8988T (cell line): Measurements from ENCODE around the gene FLACC1.
"Not testable (repeated sequence)": the region's sequence is repeated elsewhere in the genome, so short reads cannot be mapped to it uniquely, and the experiment has no call there.

ENCODE experiments used
- DNase-seq: peaks from one replicate; pipeline ENCODE4 v3.0.0; 2011

FLACC1 gene, protein sequence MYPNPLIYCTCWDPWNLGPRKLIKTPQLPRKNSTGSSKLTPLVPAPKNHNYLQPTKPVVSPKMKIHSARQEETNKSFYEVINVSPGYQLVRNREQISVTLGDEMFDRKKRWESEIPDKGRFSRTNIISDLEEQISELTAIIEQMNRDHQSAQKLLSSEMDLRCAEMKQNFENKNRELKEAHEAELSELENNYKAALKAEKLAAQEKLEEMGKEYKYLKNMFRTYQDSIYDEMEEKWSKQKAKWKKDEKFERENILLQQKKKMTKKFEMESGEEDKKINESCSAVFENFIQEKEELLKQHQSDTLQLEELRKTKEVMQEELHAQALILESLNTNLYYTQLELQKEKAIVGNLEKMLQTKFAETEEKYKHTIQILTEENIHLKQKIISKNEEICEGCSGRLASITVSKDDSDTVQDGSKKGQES

DNA sequence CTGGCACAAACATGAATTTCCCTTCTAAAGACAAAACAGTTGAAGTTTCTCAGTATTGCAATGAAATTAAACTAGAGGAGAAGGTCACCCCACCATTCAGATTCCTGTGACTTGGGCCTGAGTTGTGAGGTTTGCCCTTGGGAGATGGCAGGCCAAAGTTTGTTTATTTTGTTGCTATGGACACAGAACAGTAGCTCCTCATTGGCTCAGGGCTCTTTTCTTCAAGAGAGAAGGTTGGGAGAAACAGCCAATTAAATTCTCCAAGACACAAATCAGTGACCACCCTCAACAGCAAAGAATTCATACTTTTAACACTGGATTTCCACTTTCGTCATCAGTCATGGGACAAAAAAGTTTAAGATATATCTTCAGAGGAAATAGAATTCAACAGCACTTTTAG lies at the start of gene FLACC1:
Gene FLACC1, minus strand, starts transcription at position 125 of the 400 bp plus-strand sequence. CDS start 5,941 bp downstream, outside the sequence.
- no peak for DNase-seq

DNA sequence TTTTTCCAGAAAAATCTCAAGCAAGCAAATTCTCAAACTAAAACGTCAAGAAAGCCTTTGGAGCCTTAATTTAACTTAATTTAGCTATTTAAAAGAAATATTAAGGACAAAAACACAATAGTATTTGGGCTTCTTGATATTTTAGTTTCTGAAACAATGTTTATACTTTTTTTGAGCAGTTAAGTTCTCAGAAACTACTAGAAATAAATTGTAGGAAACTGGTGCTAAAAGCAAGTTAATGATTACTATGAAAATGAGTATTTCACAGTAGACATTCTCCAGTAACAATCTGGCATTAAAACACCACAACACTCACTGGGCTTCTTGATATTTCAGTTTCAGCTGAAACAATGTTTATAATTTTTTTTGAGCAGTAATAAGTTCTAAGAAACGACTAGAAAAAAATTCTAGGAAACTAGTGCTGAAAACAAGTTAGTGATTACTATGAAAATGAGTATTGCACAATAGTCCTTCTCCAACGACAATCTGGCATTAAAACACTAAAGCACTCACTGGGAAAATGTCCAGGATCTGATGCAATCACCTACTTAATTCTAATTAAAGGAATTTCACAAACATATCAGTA lies 49.0 kb upstream of the FLACC1 start:
- no peak for DNase-seq

DNA sequence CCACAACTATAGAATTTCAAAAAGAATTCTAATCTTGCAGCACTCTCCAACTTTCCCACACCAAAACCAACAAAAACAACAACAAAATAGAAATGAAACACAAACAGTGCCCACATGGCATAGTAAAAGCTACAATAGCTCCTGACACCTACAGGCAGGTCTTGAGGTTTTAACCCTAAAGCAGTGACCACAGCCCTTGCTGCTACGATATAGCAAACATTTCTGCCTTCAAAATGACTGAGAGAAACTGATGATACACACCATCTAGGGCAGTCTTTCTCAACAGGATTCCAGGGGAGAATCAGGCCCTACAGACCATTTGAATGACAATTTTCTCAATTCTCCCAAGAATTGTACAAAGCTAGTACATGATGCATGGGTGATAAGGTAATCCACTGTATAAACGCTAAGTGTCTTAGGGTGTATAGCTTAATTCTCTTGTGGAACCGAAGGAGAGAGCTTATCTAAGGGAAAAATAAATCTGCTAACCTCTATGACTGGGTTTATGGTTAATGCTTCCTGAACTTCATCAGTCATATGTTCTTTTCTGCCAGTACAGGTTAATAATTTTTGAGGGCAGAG lies 47.6 kb upstream of the FLACC1 start:
- DNase-seq: no peak

DNA sequence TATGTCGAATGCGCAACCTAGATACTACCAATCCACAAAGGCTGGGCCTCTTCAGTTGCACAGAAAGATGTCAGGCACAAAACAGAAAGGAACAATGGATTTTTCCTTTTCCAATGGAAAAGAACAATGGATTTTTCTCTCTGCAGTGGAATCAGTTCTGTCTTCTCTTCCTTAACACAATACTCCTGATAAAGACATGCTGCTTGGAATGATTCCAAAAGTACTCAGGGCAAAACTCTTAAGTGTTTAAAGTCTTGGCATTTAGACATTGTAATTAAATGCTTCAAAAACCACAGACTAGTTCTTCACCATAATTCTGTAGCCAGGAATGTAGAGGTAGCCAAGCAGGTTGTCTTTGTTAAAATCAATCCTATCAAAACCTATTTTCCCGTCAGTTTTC lies 46.7 kb upstream of the FLACC1 start:
- no peak for DNase-seq

DNA sequence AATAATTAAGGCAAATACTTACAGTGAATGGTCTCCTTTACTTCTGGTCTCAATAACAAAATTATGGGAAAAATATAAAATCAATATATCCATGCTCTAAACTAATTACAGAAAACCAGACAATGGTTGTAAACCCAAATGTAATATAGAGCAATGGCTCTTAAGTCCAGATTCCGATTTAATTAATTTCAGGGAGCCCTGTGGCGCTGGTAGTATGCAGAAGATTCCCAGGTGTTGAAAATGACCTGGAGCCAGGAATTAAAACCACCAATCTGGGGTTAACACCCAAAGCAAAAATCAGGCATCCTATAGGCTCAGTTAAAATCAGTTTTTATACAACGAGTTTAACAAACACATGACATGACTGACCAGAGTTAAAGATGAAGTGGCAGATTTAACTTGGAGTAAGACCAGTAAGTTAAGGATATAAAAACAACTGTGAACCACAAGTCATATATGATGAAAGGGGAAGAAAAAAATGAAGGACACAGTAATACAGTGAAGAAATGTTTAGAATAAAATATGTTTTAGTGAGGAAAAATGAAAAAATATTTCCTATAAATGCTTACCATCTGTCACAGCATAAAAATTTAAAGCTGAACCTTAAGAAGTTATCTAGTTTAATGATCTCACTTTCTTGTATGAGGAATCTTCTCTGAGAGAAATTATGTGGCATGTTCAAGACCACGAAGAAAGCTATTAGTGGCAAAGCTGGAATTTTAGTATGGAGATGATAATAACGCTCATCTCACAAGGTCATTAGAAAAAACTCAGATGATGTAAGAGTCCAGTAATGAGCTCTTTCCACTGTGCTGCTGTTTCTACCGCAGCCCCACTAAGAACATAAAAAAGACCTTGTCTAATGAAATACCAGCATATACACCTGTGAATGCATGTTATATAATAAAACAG lies 45.8 kb upstream of the FLACC1 start:
- no peak for DNase-seq

DNA sequence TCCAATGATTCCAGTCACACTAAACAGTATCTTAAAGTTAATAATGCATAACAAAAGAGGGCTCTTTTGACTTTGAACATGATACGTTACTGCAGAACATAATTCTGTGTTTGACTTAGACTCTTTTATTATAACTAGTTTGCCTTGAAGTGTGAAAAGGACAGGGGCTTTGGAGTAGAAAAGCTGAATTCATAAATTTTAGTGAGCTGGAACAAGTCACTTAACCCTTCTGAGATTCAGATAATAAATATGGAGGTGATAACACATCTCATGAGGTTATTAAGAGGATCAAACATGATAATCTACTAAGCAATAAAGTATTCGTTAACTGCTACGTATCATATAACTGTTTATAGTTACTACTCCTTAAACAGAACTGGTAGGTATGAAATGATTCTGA lies 44.7 kb upstream of the FLACC1 start:
- DNase-seq: no peak

DNA sequence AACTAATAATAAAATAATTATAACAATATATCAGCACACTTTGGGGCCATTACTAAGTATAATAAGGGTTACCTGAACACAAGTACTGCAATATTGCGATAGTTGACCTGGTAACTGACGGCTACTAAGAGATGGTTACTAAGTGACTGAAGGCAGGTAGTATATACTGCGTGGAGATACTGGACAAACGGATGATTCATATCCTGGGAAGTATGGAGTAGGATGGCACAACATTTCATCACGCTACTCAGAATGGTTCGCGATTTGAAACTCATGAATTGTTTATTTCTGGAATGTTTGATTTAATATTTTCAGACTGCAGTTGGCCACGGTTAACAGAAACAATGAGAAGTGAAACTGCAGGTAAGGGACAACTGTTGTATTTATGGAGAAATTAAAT lies 39.5 kb upstream of the FLACC1 start:
- no peak for DNase-seq

DNA sequence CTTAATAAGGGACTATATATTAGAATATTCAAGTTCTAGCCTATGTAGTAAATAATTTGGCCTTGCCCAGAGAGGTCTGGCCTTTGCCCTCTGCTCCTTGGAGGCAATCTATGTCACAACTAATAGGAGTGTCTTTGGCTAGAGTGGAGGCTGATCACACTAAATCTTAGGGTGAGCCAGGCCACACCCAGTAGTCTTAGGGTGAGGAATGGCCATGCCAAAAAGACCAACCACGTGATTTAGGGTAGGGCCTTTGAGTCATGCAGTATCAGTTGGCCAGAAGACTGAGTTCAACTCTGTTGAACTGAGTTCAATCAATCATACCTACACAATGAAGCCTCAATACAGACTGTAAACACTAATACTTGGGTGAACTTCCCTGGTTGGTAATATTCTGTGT lies 26.0 kb upstream of the FLACC1 start:
- DNase-seq: no peak

DNA sequence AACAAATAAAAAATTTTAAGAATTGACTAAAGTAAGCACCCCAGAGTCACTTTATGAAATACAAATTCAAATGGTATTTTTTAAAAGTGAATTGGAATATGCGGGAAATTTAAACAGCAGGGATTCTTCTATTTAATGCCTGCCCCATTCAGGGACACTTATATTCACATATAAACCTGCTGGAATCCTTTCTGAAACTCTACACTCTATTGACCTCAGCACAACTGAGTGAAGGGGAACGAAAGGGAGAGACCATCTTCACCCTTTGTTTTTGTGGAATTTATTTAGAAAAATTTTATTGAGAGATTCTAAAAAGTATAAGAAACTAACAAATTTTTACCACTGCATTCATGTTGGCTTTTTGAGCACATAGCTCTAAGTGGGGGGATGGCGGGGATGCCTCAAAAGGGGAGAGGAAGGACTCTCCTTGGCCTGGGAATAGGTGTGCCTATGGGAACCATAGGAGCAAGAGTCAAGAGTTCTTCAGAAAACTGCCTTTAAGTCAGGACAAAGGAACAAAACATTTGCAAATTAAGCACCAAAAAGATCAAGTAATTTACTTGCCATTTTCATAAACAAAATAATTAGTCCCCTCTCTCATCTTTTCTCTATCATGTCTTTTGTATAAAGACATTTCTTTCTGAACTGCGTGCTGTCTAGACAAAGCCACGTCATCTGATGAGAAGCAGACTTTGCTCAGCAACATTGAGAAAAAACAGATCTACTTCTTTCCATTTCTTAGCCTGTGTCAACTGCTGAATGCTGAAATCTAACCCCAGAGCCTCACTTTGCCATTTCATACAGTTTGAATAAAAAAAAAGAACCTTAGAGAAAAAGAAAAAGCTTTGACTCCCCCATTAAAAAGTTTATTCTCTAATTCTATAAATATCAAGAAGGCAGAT lies 21.6 kb upstream of the FLACC1 start:
- DNase-seq: no peak

DNA sequence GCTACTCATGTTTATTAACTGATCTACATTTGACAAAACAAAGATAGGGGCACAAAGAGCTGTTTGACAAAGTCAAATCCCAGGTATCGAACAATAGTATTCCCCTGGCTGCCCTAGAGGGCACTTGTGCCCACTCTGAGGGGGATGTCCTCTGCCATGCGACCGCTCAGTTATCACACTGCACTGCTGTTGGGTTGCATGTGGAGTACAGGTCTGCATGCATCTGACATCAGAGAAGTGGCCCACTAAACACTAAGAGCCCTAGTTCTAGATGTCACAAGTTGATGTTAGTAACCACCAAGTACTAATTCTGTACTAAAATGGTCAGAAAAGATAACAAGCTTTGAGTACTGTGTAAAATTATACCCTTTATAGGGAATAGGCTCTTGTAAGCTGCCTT lies 20.1 kb upstream of the FLACC1 start:
- DNase-seq: no peak

DNA sequence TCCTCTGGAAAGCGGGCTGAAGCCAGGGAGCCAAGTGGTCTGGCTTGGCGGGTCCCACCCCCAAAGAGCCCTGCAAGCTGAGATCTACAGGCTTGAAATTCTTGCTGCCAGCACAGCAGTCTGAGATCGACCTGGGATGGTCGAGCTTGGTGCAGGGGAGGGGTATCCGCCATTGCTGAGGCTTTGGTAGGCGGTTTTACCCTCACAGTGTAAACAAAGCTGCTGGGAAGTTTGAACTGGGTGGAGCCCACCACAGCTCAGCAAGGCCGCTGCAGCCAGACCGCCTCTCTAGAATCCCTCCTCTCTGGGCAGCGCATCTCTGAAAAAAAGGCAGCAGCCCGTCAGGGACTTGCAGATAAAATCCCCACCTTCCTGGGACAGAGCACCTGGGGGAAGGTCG lies 12.6 kb upstream of the FLACC1 start:
- DNase-seq: no peak

DNA sequence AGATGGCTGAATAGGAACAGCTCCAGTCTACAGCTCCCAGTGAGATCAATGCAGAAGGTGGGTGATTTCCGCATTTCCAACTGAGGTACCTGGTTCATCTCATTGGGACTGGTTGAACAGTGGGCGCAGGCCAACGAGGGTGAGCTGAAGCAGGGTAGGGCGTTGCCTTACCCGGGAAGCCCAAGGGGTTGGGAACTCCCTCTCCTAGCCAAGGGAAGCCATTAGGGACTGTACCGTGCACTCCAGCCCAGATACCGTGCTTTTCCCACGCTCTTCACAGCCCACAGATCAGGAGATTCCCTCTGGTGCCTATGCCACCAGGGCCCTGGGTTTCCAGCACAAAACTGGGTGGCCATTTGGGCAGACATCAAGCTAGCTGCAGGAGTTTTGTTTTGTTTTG lies 12.2 kb upstream of the FLACC1 start:
- not testable (repeated sequence) for DNase-seq

DNA sequence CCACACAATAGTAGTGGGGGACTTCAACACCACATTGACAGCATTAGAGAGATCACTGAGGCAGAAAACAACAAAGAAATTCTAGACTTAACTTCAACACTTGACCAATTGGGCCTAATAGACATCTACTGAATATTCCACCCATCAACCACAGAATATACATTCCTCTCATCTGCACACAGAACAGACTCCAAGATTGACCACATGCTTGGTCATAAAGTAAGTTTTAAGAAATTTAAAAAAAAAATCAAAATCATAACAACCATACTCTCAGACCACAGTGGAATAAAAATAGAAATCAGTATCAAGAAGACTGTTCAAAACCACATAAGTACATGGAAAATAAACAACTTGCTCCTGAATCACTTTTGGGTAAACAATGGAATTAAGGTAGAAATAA lies 9.0 kb upstream of the FLACC1 start:
- DNase-seq: no peak

DNA sequence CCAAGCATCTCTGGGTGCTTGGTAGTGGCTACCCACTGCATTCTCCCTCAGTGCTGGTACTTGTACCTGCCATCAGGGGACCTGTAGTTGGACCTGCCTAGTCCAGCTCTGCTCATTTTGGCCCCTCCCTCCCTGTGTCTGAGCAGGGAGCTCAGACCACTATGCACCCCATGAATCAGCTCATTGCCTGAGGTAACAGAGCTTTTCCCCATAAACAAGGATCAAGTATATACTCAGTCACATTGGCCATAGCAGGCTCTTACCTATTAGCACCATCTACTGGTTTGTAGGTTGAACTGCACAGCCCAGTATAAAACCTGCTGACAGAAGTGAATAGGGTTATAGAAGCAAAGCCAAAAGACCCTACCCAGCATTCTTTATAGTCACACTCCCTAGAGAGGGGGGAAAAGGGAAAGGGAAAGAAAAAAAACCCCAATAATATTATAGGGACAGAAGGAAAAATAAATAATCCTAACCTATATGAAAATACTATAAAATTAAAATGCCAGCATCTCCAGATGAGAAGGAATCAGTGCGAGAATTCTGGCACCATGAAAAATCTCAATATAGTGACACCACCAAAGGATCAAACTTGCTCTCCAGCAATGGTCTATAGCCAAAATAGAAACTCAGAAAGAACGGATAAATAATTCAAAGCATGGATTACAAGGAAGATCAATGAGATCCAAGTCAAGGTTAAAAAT lies 6.9 kb upstream of the FLACC1 start:
- no peak for DNase-seq

DNA sequence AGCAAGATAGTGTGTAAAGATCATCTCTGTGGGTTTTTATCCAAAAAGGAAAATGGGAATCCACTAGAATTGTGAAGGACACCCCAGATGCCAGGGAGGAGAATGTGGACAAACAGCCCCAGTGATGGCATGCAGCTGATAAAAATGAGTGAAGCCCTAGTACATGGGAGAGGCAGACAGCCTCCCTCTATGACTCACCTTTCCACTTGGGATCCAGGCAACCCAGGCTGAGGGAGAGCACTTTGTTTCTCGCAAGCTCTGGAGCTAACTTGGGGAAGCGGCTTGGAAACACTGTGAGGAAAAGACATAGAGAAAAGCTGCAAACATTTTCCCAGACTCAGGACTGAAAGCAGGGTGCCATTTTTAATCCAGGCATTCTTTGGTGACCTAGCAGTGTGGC lies 5.3 kb upstream of the FLACC1 start:
- no peak for DNase-seq

DNA sequence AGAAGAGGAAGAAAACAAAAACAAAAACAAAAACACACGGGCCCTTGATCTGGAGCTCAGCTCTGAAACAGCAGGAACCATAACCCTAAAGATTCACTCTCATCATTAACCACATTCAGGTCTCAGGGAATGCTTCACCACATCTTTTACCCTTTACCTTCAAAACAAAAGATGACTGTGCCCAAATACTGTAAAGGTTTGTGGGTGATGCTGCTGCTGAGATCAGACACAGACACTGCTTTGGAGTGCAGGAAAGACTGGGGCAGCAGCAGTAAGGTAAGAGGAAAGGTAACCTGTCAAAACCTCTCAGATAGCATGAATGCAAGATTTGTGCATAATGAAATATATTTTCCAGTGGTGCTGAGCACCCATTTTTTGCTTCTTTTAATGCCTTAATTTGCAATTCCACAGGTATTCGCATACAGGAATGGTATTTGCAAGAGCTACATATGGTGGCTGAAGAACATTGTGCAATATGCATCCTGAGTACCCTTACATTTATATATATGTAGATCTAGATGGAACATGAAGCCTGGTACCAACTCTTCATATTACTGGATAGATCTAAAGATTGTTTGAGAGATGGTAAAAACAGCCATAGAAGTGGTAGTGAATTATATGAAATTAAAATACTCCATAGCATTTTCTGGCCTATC lies 4.1 kb upstream of the FLACC1 start:
- no peak for DNase-seq

DNA sequence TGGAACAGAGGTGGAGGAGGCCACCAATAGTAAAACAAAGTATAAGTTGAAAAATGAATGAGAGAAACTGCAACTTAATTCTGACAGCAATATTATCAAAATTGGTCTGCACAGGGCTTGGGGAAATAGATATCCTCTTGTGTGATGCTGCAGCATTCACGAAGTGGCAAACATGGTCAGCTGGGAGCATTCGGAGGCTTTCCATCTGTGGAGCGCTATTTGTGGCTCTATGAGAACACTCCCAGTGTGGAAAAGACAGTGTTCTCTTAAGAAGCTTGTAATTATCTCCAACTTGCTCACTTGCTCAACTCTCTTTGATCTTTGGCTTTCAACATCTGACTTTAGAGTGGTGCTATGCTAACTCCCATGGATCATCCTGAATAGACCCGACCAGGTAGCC lies 3.1 kb upstream of the FLACC1 start:
- no peak for DNase-seq

DNA sequence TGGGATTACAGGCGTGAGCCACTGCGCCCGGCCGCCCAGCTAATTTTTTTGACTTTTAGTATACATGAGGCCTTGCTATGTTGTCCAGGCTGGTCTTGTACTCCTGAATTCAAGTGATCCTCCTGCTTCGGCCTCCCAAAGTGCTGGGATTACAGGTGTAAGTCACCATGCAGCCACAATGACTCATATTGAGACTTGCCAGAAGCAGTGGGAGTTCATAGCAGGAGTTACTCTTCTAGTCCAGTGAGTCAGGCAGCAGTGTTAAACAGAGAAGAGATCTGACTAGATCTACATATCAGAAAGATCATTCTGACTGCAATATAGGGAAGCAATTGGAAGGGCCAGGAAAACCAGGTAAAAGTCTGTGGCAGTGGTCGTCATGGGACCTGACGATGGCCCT lies 1.5 kb upstream of the FLACC1 start:
- no peak for DNase-seq

DNA sequence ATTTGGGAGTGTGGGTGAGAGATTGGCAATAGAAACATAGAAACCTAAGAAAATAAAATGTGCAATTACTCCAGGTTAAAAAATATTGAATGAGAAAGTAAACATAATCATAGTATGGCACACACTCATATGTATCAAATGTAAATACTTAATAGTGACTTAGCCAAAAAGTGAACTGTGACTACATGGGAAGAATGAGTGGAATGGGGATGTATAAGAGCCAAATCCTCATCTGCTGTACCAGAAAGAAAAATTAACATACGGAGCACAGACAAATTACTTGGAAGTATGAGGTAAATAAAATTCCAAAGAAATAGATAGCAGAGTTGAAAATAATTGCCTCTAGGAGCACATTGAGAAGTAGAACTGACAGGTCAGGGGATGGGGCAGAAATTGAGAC lies 4.0 kb downstream of the FLACC1 start:
- no peak for DNase-seq

DNA sequence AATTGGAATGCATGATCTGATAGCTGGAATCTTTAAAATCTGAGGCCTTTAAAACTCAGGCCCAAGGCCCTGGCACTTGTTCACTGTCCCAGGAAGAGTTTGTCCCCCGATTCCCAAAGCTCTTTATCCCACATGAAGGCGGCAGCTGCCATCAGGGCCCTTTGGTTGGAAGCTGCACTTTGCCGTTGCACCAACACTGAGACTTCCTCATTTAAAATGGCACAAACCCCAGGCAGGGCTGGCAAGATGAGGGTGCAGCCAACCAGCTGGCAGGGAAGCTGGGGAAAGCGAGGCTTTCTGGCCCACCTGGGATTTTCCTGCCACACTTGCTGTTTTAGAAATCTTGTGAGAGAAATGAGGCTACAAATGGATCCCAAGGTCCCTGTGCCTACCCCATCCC lies 6.3 kb downstream of the FLACC1 start:
- DNase-seq: no peak

DNA sequence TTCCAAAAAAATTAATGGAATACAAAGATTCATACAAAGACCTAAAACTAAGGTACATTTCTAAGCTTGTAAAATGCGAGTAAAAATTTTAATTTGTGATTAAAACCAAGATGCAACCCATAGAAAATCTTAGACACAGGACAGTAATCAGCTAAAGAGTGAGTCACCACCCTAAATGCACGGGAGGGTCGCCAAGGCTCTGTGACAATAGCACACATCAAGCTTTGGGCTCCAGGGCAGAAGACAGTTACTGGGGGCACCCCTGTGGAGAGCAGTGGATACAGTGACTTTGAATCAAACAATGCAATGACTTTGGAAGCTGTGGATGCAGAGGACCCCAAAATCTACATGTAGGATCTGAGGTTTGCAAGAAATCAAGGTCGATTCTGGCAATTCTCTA lies 7.5 kb downstream of the FLACC1 start:
- no peak for DNase-seq
